Eye (tissue), 1 donor: ENCODE results near the gene SPEM1.
"Not testable (repeated sequence)": the region's sequence is repeated elsewhere in the genome, so short reads cannot be mapped to it uniquely, and the experiment has no call there.

Experiments
- DNase-seq: peaks from one replicate; pipeline ENCODE4 v3.0.0-alpha.2; 2015

SPEM1 gene

GRCh38 chr17:7443499-7444485, 23.7 kb downstream of the SPEM1 start:
- no peak for DNase-seq

GRCh38 chr17:7444682-7445618, 24.8 kb downstream of the SPEM1 start, which contains the start of gene CHRNB1:
CHRNB1 (plus strand) TSS chr17:7445061; CDS start chr17:7445128, 67 bp downstream.
- peak; percentile 80 for DNase-seq

- no peak for DNase-seq
Measured at GRCh38 chr17:7445619-7445968, 25.5 kb downstream of the SPEM1 start.

- DNase-seq = no peak
Measured at GRCh38 chr17:7448461-7448860, 28.3 kb downstream of the SPEM1 start.

GRCh38 chr17:7459961-7460545, 39.9 kb downstream of the SPEM1 start:
- DNase-seq = no peak

- DNase-seq = no peak
Measured at GRCh38 chr17:7460850-7461660, 40.9 kb downstream of the SPEM1 start.

- DNase-seq = no peak
Measured at GRCh38 chr17:7462474-7463371, 42.6 kb downstream of the SPEM1 start.

GRCh38 chr17:7463372-7463846, 43.3 kb downstream of the SPEM1 start:
- DNase-seq = no peak

GRCh38 chr17:7464081-7464480, 44.0 kb downstream of the SPEM1 start:
- no peak for DNase-seq

GRCh38 chr17:7465597-7466275, 45.6 kb downstream of the SPEM1 start:
- no peak for DNase-seq

GRCh38 chr17:7466318-7466638, 46.2 kb downstream of the SPEM1 start:
- DNase-seq = no peak

GRCh38 chr17:7466639-7467341, 46.7 kb downstream of the SPEM1 start:
- no peak for DNase-seq

GRCh38 chr17:7467498-7467897, 47.4 kb downstream of the SPEM1 start:
- no peak for DNase-seq

GRCh38 chr17:7468290-7468689, 48.2 kb downstream of the SPEM1 start:
- no peak for DNase-seq

- DNase-seq = no peak
Measured at GRCh38 chr17:7468804-7469389, 48.8 kb downstream of the SPEM1 start.

GRCh38 chr17:7469843-7470242, 49.7 kb downstream of the SPEM1 start:
- not testable (repeated sequence) for DNase-seq

GRCh38 chr17:7470457-7470973, 50.4 kb downstream of the SPEM1 start:
- not testable (repeated sequence) for DNase-seq
